Measurements from ENCODE around the gene PACSIN2.

GRCh38 chr22:42895087-42895486 is 119.9 kb downstream of the PACSIN2 start:
- TF ChIP-seq POLR2A (IDR thresholded peaks at IDR 0.05; ENCODE audit: low read length), result no peak
- TF ChIP-seq GATA1 (IDR thresholded peaks at IDR 0.05; ENCODE audit: low read depth, low read length), result no peak
